Measurements from ENCODE around the gene SERPINA6.
"Not testable (repeated sequence)": the region's sequence is repeated elsewhere in the genome, so short reads cannot be mapped to it uniquely, and the experiment has no call there.

SERPINA6 gene

DNA sequence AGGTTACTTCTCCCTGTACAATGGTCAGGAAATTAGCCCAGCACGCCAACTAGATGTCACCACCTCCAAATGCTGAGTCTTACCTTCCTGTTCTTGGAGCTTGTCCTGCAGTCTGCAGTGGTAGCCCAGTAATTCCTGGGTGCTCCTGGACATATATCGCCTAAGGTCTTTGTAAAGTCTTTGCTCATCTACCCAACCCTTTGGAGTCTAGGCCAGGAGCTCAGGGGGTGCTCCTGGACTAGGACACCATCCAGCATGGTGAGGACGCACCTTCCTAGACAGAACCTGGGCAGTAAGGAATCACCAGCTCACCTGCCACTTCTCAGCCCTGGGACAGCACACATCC is 30.6 kb downstream of the SERPINA6 start:
- Histone ChIP-seq H3K27ac (ENCODE audit: low read depth, low read length) (no peak overlapping the region), H3K36me3 (ENCODE audit: control insufficient read depth, insufficient read depth, low read length) (no peaks in the 10 kb centered on the region), H3K4me3 (ENCODE audit: low read length) (no peak overlapping the region), H3K27me3 (ENCODE audit: control insufficient read depth, insufficient read depth, low read length) (no peaks in the 10 kb centered on the region), H3K4me1 (ENCODE audit: control insufficient read depth, insufficient read depth, low read length) (no peaks in the 10 kb centered on the region), H3K9ac (ENCODE audit: low read length) (no peak overlapping the region)

DNA sequence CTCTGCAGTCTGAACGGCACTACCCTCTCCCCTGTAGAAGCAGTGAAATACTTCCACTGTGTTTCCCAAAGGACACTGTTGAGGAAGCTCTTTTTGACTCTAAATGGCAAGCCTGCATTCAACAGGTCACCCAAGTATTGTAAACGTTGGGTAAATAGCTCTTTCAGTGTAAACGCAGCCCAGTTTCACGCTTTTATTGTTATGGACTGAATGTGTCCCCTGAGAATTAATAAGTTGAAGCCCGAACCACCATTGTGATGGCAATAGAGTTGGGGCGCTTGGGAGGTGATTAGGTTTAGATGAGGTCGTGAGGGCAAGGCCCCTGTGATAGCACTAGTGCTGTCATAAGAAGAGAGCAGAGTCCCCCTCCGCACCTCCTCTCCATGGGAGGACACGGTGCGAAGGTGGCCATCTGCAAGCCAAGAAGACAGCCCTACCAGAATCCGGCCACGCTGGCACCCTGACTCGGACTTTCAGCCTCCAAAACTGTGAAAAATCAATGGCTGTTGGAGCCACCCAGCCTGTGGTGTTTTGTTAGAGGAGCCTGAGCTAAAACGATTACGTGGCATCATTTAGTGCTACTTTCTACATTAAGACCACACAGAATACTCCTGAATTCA is 31.1 kb downstream of the SERPINA6 start:
- Histone ChIP-seq H3K27ac (ENCODE audit: low read depth, low read length) (no peak overlapping the region), H3K27me3 (ENCODE audit: control insufficient read depth, insufficient read depth, low read length) (no peaks in the 10 kb centered on the region), H3K36me3 (ENCODE audit: control insufficient read depth, insufficient read depth, low read length) (no peaks in the 10 kb centered on the region), H3K4me1 (ENCODE audit: control insufficient read depth, insufficient read depth, low read length) (no peaks in the 10 kb centered on the region), H3K4me3 (ENCODE audit: low read length) (no peak overlapping the region), H3K9ac (ENCODE audit: low read length) (no peak overlapping the region)

DNA sequence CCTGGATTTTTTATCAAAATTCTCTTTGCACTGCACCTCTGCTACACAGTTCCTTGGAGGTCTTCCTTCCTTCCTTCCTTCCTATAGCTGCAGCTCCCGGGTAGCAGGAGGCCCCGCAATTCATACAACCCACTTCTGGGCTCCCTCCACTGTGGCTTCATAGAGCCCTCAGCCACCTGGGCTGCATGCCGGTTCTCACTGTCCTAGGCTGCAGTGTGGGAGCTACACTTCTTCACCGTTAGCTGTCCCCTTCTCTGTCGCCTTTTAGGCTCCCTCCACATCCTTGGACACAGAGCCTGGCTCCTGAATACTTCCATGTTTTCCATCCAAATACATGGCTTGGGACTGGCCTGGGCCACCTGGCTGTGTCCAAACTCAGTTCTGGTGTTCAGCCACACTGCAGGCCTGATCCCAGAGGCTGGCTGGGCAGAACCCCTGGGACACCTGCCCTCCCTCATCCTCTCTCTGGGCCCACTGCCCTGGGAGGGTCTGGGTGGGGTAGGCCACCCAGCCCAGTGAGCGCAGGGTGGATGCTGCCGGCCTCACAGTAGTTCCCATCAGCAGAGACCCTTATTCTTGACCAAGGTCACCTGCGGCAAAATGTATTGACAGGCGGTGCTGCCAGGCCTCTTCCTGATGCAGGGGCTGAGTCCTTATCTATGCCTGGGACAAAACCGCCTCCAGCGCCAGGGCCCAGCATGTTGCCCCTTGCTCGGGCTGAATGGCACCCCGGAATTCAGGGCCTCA is 31.8 kb downstream of the SERPINA6 start:
- no peaks in the 10 kb centered on the region for H3K4me1 ChIP-seq (ENCODE audit: control insufficient read depth, insufficient read depth, low read length)
- no peak overlapping the region for H3K9ac ChIP-seq (ENCODE audit: low read length)
- no peak overlapping the region for H3K27ac ChIP-seq (ENCODE audit: low read depth, low read length)
- H3K4me3 ChIP-seq (ENCODE audit: low read length) = no peak overlapping the region
- H3K27me3 ChIP-seq (ENCODE audit: control insufficient read depth, insufficient read depth, low read length) = no peaks in the 10 kb centered on the region
- no peaks in the 10 kb centered on the region for H3K36me3 ChIP-seq (ENCODE audit: control insufficient read depth, insufficient read depth, low read length)

DNA sequence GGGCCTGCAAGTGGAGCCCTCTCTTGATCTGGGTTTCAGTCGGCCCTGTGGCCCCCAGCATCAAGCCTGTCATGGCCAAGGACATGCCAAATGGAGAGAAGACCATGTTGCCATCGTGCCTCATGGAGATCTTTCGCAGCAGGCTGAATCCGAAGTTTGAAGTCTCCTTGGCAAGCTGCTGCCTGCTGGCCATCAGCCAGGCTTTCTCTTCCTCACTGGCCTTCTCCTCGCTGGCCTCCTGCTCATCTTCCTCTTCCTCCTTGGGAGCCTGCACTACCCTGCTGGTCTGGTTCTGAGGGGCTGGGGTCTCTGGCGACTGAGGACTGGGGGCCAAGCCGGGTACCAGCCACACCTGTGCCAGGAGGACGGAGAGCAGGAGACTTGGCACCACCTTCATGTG is 32.9 kb downstream of the SERPINA6 start:
- Histone ChIP-seq H3K36me3 (ENCODE audit: control insufficient read depth, insufficient read depth, low read length) (no peaks in the 10 kb centered on the region), H3K9ac (ENCODE audit: low read length) (no peak overlapping the region), H3K4me3 (ENCODE audit: low read length) (no peak overlapping the region), H3K27me3 (ENCODE audit: control insufficient read depth, insufficient read depth, low read length) (no peaks in the 10 kb centered on the region), H3K27ac (ENCODE audit: low read depth, low read length) (no peak overlapping the region), H3K4me1 (ENCODE audit: control insufficient read depth, insufficient read depth, low read length) (no peaks in the 10 kb centered on the region)

DNA sequence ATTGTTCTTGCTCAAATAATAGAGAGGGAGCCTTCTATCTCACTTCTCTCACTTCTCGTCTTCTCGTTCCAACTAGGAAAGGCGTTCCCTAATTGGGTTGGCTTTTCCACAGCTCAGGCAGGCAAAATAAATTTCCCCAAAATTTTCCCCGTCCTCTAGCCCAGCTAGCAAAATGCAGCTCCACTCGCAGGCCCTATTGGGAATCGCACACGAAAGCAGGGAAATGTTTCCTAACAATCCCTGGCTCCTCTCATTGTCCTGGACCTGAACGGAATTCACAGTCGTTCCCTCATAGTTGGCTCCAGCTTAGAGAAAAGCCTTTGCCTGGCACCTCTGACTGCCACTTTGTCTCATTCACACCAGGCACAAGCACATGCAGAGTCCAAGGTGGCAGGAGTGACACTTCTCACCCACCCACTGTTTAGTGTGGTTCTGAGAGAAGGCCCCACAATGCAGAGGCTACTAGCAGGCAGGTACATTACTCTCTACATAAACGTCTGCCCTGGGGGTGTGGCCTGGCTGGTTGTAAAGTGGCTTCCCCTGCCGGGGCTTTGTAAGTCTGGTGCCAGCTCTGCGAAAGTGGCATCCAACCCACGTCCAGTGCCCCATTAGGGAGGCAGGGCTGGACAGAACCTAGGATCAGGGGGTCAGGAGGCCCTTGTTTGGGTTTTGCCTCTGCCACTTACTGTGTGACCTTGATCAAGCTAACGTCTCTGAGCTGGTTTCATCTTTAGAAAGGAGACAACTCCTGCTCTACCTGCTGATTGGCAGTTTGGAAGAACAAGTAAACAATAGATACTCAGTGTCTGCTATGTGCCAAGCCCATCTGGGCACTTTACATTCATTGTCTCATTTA is 34.3 kb downstream of the SERPINA6 start:
- Histone ChIP-seq H3K4me1 (ENCODE audit: control insufficient read depth, insufficient read depth, low read length) (no peaks in the 10 kb centered on the region), H3K4me3 (ENCODE audit: low read length) (no peak overlapping the region), H3K27ac (ENCODE audit: low read depth, low read length) (no peak overlapping the region), H3K27me3 (ENCODE audit: control insufficient read depth, insufficient read depth, low read length) (no peaks in the 10 kb centered on the region), H3K9ac (ENCODE audit: low read length) (no peak overlapping the region), H3K36me3 (ENCODE audit: control insufficient read depth, insufficient read depth, low read length) (no peaks in the 10 kb centered on the region)

DNA sequence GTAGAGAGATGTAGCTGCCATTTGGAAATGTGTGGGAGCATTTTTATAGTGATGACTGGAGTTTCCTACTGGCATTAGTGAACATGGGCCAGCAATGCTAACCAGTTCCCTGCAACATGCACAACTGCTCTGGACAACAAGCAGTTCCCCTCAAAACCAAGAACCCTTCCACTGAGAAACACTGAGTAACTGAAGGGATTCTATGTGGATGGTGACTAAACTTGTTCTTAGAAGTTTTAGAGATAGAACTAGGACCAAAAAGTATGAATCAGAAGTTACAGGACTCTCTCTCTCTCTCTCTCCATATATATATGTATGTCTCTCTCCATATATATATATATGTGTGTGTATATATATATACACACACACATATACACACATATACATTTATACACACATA is 38.0 kb downstream of the SERPINA6 start:
- Histone ChIP-seq H3K27ac (ENCODE audit: low read depth, low read length) (no peak overlapping the region), H3K27me3 (ENCODE audit: control insufficient read depth, insufficient read depth, low read length) (no peaks in the 10 kb centered on the region), H3K4me1 (ENCODE audit: control insufficient read depth, insufficient read depth, low read length) (no peaks in the 10 kb centered on the region), H3K9ac (ENCODE audit: low read length) (no peak overlapping the region), H3K4me3 (ENCODE audit: low read length) (no peak overlapping the region), H3K36me3 (ENCODE audit: control insufficient read depth, insufficient read depth, low read length) (no peaks in the 10 kb centered on the region)

DNA sequence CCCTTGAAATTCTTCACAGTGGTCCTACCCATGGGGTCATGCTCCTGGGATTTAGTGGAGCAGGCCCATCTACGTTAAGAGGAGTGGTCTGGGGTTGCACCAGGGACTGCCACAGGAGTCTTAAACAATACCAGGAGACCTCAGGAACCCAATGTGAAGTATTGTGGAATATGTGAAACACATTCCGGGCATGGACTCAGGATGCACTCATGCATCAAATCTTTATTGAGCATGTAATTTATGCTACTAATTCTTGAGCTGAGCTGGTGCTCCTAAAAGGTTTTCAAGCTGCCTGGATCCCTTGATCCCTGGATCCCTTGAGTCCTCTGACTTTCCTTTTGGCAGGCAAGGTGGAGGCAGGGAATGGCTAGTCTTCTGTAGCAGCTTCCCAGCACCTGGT is 38.9 kb downstream of the SERPINA6 start:
- Histone ChIP-seq H3K27ac (ENCODE audit: low read depth, low read length) (no peak overlapping the region), H3K4me1 (ENCODE audit: control insufficient read depth, insufficient read depth, low read length) (no peaks in the 10 kb centered on the region), H3K9ac (ENCODE audit: low read length) (no peak overlapping the region), H3K27me3 (ENCODE audit: control insufficient read depth, insufficient read depth, low read length) (no peaks in the 10 kb centered on the region), H3K4me3 (ENCODE audit: low read length) (no peak overlapping the region), H3K36me3 (ENCODE audit: control insufficient read depth, insufficient read depth, low read length) (no peaks in the 10 kb centered on the region)

DNA sequence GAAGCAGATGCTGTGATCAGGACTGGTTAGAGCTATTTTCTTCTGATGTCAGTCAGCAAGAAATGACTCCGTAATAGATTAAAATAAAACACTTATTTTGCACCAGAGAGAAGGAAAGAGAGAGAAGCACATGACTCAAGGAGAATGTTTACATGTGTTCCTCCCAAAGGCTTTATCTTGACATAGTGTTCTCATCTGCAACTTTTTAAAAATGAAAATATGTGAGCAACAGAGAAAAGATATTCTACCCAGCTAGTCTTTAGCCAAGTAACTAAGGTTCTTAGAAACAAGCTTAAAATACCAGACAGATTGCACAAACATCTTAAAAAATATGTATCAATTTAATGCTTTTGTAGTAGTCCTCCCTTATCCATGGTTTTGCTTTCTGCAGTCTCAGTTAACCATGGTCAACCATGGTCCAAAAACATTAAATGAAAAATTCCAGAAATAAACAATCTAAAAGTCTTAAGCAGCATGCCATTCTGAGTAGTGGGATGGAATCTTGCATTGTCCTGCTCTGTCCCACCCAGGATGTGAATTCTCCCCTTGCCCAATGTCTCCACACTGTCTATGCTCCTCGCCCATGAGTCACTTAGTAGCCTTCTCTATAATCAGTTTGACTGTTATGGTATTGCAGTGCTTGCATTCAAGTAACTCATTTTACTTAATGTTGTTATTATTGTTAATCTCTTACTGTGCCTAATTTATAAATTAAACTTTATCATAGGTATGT is 40.0 kb downstream of the SERPINA6 start:
- Histone ChIP-seq H3K27ac (ENCODE audit: low read depth, low read length) (no peak overlapping the region), H3K4me3 (ENCODE audit: low read length) (no peak overlapping the region), H3K36me3 (ENCODE audit: control insufficient read depth, insufficient read depth, low read length) (no peaks in the 10 kb centered on the region), H3K27me3 (ENCODE audit: control insufficient read depth, insufficient read depth, low read length) (no peaks in the 10 kb centered on the region), H3K4me1 (ENCODE audit: control insufficient read depth, insufficient read depth, low read length) (no peaks in the 10 kb centered on the region), H3K9ac (ENCODE audit: low read length) (no peak overlapping the region)

DNA sequence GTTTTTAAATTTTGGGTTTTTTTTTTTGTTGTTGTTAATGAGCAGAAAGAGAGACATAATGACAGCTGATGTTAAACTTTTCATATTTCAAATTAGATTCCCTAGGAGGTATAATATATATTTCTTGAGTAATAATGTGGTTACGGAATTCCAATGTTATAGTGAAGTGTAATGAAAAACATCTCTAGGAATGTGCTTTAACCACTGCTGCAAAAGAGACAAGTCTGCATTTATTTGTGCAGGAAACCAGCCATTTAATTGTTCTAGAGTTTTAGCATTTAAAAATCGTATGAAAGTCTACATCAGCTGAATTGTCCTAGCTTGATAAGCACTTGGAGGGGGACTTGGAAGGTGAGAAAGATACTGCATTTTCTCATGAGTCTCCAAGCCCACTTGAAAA is 44.4 kb downstream of the SERPINA6 start:
- H3K9ac ChIP-seq (ENCODE audit: low read length) = no peak overlapping the region
- no peaks in the 10 kb centered on the region for H3K27me3 ChIP-seq (ENCODE audit: control insufficient read depth, insufficient read depth, low read length)
- H3K4me3 ChIP-seq (ENCODE audit: low read length) = no peak overlapping the region
- H3K36me3 ChIP-seq (ENCODE audit: control insufficient read depth, insufficient read depth, low read length) = no peaks in the 10 kb centered on the region
- H3K27ac ChIP-seq (ENCODE audit: low read depth, low read length) = no peak overlapping the region
- H3K4me1 ChIP-seq (ENCODE audit: control insufficient read depth, insufficient read depth, low read length) = no peaks in the 10 kb centered on the region

DNA sequence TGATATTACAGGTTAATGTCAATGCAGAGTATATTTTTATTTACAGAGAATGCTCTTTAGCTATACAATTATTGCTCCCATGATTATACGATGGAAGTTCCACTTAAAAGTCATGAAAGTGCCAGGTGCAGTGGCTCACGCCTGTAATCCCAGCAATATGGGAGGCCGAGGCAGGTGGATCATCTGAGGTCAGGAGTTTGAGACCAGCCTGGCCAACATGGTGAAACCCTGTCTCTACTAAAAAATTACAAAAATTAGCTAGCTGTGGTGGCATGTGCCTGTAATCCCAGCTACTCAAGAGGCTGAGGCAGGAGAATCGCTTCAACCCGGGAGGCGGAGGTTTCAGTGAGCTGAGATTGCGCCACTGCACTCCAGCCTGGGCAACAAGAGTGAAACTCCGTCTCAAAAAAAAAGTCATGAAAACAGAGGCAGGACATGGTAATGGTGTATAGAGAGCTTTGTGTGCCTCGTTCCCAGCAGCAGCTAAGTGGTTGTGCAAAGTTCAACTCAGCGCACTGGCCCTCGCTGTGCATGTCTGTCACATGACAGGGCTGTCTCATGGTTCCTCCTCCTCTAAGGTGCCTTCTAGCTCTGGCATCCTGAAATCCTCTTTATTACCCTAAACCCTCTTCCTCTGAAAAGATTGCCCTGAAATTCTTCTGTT is 46.1 kb downstream of the SERPINA6 start:
- not testable (repeated sequence) for H3K4me3 ChIP-seq (ENCODE audit: low read length); H3K27me3 ChIP-seq (ENCODE audit: control insufficient read depth, insufficient read depth, low read length); H3K36me3 ChIP-seq (ENCODE audit: control insufficient read depth, insufficient read depth, low read length); H3K27ac ChIP-seq (ENCODE audit: low read depth, low read length); H3K9ac ChIP-seq (ENCODE audit: low read length); H3K4me1 ChIP-seq (ENCODE audit: control insufficient read depth, insufficient read depth, low read length)

DNA sequence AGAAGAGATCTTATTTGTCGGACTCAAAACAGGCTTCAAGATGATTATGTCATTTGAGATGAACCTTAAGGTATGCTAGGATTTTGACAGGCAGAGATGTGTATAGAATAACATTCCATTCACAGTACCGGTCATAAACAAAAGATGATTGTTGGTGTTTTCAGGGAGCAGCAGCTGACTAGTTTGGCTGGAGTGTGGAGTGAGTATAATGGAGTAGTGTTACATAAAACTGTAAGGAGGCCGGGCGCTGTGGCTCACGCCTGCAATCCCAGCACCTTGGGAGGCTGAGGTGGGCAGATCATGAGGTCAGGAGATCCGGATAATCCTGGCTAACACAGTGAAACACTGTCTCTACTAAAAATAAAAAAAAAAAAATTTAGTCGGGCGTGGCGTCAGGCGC is 54.0 kb downstream of the SERPINA6 start:
- Histone ChIP-seq H3K4me1 (ENCODE audit: control insufficient read depth, insufficient read depth, low read length) (no peaks in the 10 kb centered on the region), H3K9ac (ENCODE audit: low read length) (no peak overlapping the region), H3K27me3 (ENCODE audit: control insufficient read depth, insufficient read depth, low read length) (no peaks in the 10 kb centered on the region), H3K36me3 (ENCODE audit: control insufficient read depth, insufficient read depth, low read length) (no peaks in the 10 kb centered on the region), H3K4me3 (ENCODE audit: low read length) (no peak overlapping the region), H3K27ac (ENCODE audit: low read depth, low read length) (no peak overlapping the region)

DNA sequence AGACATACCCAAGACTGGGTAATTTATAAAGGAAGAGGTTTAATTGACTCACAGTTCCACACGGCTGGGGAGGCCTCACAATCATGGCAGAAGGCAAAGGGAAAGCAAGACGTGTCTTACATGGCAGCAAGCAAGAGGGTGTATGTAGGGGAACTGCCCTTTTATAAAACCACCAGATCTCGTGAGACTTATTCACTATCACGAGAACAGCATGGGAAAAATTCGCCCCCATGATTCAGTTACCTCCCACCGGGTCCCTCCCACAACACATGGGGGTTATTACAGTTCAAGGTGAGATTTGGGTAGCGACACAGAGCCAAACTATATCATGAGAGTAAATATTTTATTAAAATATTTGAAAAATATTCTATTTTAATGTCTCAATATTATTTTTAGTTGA is 54.6 kb downstream of the SERPINA6 start:
- not testable (repeated sequence) for H3K36me3 ChIP-seq (ENCODE audit: control insufficient read depth, insufficient read depth, low read length); H3K4me1 ChIP-seq (ENCODE audit: control insufficient read depth, insufficient read depth, low read length); H3K27me3 ChIP-seq (ENCODE audit: control insufficient read depth, insufficient read depth, low read length); H3K9ac ChIP-seq (ENCODE audit: low read length); H3K4me3 ChIP-seq (ENCODE audit: low read length); H3K27ac ChIP-seq (ENCODE audit: low read depth, low read length)

Data from rectal smooth muscle tissue (tissue), 1 donor.